ENCODE data around the gene TRIM43. TPM values are rescaled to one million over a fixed set of nuclear protein-coding genes. Genes with fewer than 3 reads are reported as not detected.
A peak's percentile ranks its signal among the peaks of the same experiment; 100 is the strongest.
"Not testable (repeated sequence)": the region's sequence is repeated elsewhere in the genome, so short reads cannot be mapped to it uniquely, and the experiment has no call there.

TRIM43 gene
- total and polyA plus RNA-seq, 2 donors from 2014 or later, result not detected

GRCh38 chr2:95573866-95574265 lies 17.9 kb upstream of the TRIM43 start:
- no peak for FAIRE-seq

DNA sequence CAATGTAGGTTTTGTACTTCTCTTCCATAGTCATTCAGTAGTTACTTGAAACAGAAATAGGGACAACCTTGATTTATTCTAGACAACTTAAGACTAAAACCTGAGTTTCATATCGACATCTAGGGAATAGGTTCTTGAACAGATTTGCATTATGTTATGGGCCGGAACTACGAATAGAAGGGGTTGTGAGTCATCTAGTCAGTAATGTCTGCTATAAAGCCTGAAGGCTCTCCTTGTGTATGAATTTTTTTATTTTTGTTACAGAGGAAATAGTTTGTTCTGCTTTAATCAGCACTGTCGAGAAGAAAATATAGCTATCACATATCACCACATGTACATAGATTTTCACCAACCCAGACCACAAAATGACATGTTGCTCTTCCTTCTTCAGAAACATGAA lies 17.3 kb upstream of the TRIM43 start:
- no peak overlapping the region for H3K4me3 ChIP-seq (ENCODE audit: low read length in 3 of 3)
- no peaks in the 10 kb centered on the region for H3K36me3 ChIP-seq (ENCODE audit: control insufficient read depth in 2 of 3, insufficient read depth in 3 of 3, low read length in 3 of 3)
- FAIRE-seq (no peak), DNase-seq (no peak)
- no peaks in the 10 kb centered on the region for H3K4me1 ChIP-seq (ENCODE audit: control insufficient read depth in 2 of 3, insufficient read depth in 2 of 3, low read depth in 1 of 3, low read length in 3 of 3)
- no peak overlapping the region for H3K9ac ChIP-seq (ENCODE audit: low read length in 3 of 3)
- H3K9me3 ChIP-seq (ENCODE audit: control insufficient read depth in 2 of 3, insufficient read depth in 1 of 3, low read length in 3 of 3), result no peaks in the 10 kb centered on the region
- H3K27me3 ChIP-seq (ENCODE audit: control insufficient read depth, insufficient read depth, low read length), result no peaks in the 10 kb centered on the region
- no peak for TF ChIP-seq CTCF (IDR thresholded peaks at IDR 0.05; ENCODE audit: borderline replicate concordance, extremely low read depth, insufficient read depth)
- H3K27ac ChIP-seq (ENCODE audit: low read depth in 2 of 2, low read length in 2 of 2), result no peak overlapping the region
- intact Hi-C loops (cut with DNase I), result no loop called here

More at GRCh38 chr2:95573866-95574265, 17.9 kb upstream of the TRIM43 start:
- DNase-seq, result no peak
- Histone ChIP-seq H3K4me3 (ENCODE audit: low read length in 3 of 3) (no peak overlapping the region), H3K4me1 (ENCODE audit: control insufficient read depth in 2 of 3, insufficient read depth in 2 of 3, low read depth in 1 of 3, low read length in 3 of 3) (no peaks in the 10 kb centered on the region), H3K27me3 (ENCODE audit: control insufficient read depth, insufficient read depth, low read length) (no peaks in the 10 kb centered on the region), H3K36me3 (ENCODE audit: control insufficient read depth in 2 of 3, insufficient read depth in 3 of 3, low read length in 3 of 3) (no peaks in the 10 kb centered on the region), H3K9ac (ENCODE audit: low read length in 3 of 3) (no peak overlapping the region), H3K27ac (ENCODE audit: low read depth in 2 of 2, low read length in 2 of 2) (no peak overlapping the region), H3K9me3 (ENCODE audit: control insufficient read depth in 2 of 3, insufficient read depth in 1 of 3, low read length in 3 of 3) (no peaks in the 10 kb centered on the region)
- intact Hi-C loops (cut with DNase I), result no loop called here
- TF ChIP-seq CTCF (IDR thresholded peaks at IDR 0.05; ENCODE audit: borderline replicate concordance, extremely low read depth, insufficient read depth), result no peak

- H3K9me3 ChIP-seq (ENCODE audit: control insufficient read depth in 2 of 3, insufficient read depth in 1 of 3, low read length in 3 of 3), result no peaks in the 10 kb centered on the region
- no peak for DNase-seq
- H3K4me1 ChIP-seq (ENCODE audit: control insufficient read depth in 2 of 3, insufficient read depth in 2 of 3, low read depth in 1 of 3, low read length in 3 of 3), result no peaks in the 10 kb centered on the region
- no peak overlapping the region for H3K9ac ChIP-seq (ENCODE audit: low read length in 3 of 3)
- no peak overlapping the region for H3K4me3 ChIP-seq (ENCODE audit: low read length in 3 of 3)
- H3K27ac ChIP-seq (ENCODE audit: low read depth in 2 of 2, low read length in 2 of 2), result no peak overlapping the region
- intact Hi-C loops (cut with DNase I), result no loop called here
- no peaks in the 10 kb centered on the region for H3K36me3 ChIP-seq (ENCODE audit: control insufficient read depth in 2 of 3, insufficient read depth in 3 of 3, low read length in 3 of 3)
- no peak for TF ChIP-seq CTCF (IDR thresholded peaks at IDR 0.05; ENCODE audit: borderline replicate concordance, extremely low read depth, insufficient read depth)
- no peak for FAIRE-seq
- H3K27me3 ChIP-seq (ENCODE audit: control insufficient read depth, insufficient read depth, low read length), result no peaks in the 10 kb centered on the region
Observed at GRCh38 chr2:95575857-95576256, 15.9 kb upstream of the TRIM43 start.

- no peaks in the 10 kb centered on the region for H3K36me3 ChIP-seq (ENCODE audit: control insufficient read depth in 2 of 3, insufficient read depth in 3 of 3, low read length in 3 of 3)
- intact Hi-C loops (cut with DNase I), result no loop called here
- DNase-seq (peak in 3 of 5 donors; percentile 23 to 45 (median 40)), FAIRE-seq (no peak)
- TF ChIP-seq CTCF (IDR thresholded peaks at IDR 0.05; ENCODE audit: borderline replicate concordance, extremely low read depth, insufficient read depth), result no peak
- no peak overlapping the region for H3K27ac ChIP-seq (ENCODE audit: low read depth in 2 of 2, low read length in 2 of 2)
- no peaks in the 10 kb centered on the region for H3K4me1 ChIP-seq (ENCODE audit: control insufficient read depth in 2 of 3, insufficient read depth in 2 of 3, low read depth in 1 of 3, low read length in 3 of 3)
- no peak overlapping the region for H3K9ac ChIP-seq (ENCODE audit: low read length in 3 of 3)
- no peaks in the 10 kb centered on the region for H3K9me3 ChIP-seq (ENCODE audit: control insufficient read depth in 2 of 3, insufficient read depth in 1 of 3, low read length in 3 of 3)
- no peaks in the 10 kb centered on the region for H3K27me3 ChIP-seq (ENCODE audit: control insufficient read depth, insufficient read depth, low read length)
- no peak overlapping the region for H3K4me3 ChIP-seq (ENCODE audit: low read length in 3 of 3)
Observed at GRCh38 chr2:95578539-95578938, 13.3 kb upstream of the TRIM43 start.

DNA sequence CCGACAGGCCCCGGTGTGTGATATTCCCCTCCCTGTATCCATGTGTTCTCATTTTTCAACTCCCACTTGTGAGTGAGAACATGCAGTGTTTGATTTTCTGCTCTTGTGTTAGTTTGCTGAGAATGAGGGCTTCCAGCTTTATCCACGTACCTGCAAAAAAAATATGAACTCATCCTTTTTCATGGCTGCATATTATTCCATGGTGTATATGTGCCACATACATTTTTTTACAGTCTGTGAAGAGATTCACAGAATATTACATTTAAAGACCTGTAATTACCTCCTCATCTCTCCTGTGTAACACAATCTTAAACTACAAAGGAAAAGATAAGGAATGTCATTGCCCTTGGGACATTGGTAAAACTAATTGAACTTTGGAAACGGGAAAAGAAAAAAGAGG lies 8.3 kb upstream of the TRIM43 start:
- H3K27me3 ChIP-seq (ENCODE audit: control insufficient read depth, insufficient read depth, low read length); FAIRE-seq; DNase-seq; H3K4me3 ChIP-seq (ENCODE audit: low read length in 3 of 3); H3K36me3 ChIP-seq (ENCODE audit: control insufficient read depth in 2 of 3, insufficient read depth in 3 of 3, low read length in 3 of 3); H3K9ac ChIP-seq (ENCODE audit: low read length in 3 of 3); H3K27ac ChIP-seq (ENCODE audit: low read depth in 2 of 2, low read length in 2 of 2); H3K4me1 ChIP-seq (ENCODE audit: control insufficient read depth in 2 of 3, insufficient read depth in 2 of 3, low read depth in 1 of 3, low read length in 3 of 3); intact Hi-C loops (cut with DNase I); H3K9me3 ChIP-seq (ENCODE audit: control insufficient read depth in 2 of 3, insufficient read depth in 1 of 3, low read length in 3 of 3): not testable (repeated sequence)

DNA sequence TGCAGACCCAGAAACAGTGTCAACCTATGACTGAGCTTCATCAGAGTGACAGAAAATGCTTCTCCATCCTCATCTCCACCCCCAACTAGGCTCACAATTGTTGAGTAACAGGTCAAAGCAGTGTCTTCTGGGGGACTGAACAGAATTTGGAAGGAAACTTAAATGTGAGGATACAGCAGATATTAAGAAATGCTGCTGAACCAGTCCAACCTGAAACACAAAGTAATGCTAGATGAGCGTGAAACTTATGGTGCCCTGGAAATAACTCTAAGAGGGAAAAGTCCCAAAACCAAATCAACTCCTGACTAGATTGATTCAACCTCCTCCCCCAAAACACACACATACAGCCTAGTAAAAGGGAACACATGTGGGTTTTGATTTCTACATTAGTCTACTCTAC lies 7.5 kb upstream of the TRIM43 start:
- H3K9me3 ChIP-seq (ENCODE audit: control insufficient read depth in 2 of 3, insufficient read depth in 1 of 3, low read length in 3 of 3); FAIRE-seq; H3K36me3 ChIP-seq (ENCODE audit: control insufficient read depth in 2 of 3, insufficient read depth in 3 of 3, low read length in 3 of 3); intact Hi-C loops (cut with DNase I); H3K27ac ChIP-seq (ENCODE audit: low read depth in 2 of 2, low read length in 2 of 2); H3K27me3 ChIP-seq (ENCODE audit: control insufficient read depth, insufficient read depth, low read length); H3K9ac ChIP-seq (ENCODE audit: low read length in 3 of 3); H3K4me3 ChIP-seq (ENCODE audit: low read length in 3 of 3); H3K4me1 ChIP-seq (ENCODE audit: control insufficient read depth in 2 of 3, insufficient read depth in 2 of 3, low read depth in 1 of 3, low read length in 3 of 3): not testable (repeated sequence)
- DNase-seq, result peak in 2 of 5 donors; percentile 37 to 62
